ENCODE data around the gene ZNF558. TPM values are rescaled to one million over a fixed set of nuclear protein-coding genes. Genes with fewer than 3 reads are reported as not detected.

ZNF558 gene
- total RNA-seq, 4 donors from 2014 or later = 27.2 to 66.8 (median 36.6) TPM

- Histone ChIP-seq H3K27ac (no peak overlapping the region), H3K9me3 (no peaks in the 10 kb centered on the region), H3K4me1 (peaks cover 10% of the 10 kb centered on the region), H3K4me3 (no peak overlapping the region), H3K27me3 (no peaks in the 10 kb centered on the region), H3K36me3 (peaks cover 64% of the 10 kb centered on the region)
- DNase-seq (ENCODE audit: low spot score in 2 of 2) = no peak
- TF ChIP-seq EP300 (IDR thresholded peaks at IDR 0.05) (no peak), POLR2A (IDR thresholded peaks at IDR 0.05) (no peak), POLR2AphosphoS5 (IDR thresholded peaks at IDR 0.05) (no peak)
- TF ChIP-seq, protein P1, sequence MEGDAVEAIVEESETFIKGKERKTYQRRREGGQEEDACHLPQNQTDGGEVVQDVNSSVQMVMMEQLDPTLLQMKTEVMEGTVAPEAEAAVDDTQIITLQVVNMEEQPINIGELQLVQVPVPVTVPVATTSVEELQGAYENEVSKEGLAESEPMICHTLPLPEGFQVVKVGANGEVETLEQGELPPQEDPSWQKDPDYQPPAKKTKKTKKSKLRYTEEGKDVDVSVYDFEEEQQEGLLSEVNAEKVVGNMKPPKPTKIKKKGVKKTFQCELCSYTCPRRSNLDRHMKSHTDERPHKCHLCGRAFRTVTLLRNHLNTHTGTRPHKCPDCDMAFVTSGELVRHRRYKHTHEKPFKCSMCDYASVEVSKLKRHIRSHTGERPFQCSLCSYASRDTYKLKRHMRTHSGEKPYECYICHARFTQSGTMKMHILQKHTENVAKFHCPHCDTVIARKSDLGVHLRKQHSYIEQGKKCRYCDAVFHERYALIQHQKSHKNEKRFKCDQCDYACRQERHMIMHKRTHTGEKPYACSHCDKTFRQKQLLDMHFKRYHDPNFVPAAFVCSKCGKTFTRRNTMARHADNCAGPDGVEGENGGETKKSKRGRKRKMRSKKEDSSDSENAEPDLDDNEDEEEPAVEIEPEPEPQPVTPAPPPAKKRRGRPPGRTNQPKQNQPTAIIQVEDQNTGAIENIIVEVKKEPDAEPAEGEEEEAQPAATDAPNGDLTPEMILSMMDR (IDR thresholded peaks at IDR 0.05) = no peak
Observed at GRCh38 chr19:8827277-8827676, 4.8 kb downstream of the ZNF558 start.

GRCh38 chr19:8826371-8826770, 5.7 kb downstream of the ZNF558 start:
- TF ChIP-seq EP300 (IDR thresholded peaks at IDR 0.05) = no peak
- TF ChIP-seq POLR2A (IDR thresholded peaks at IDR 0.05) = no peak
- DNase-seq (ENCODE audit: low spot score in 2 of 2) = no peak
- H3K27ac ChIP-seq = no peak overlapping the region
- H3K27me3 ChIP-seq = no peaks in the 10 kb centered on the region
- H3K4me1 ChIP-seq = peaks cover 6% of the 10 kb centered on the region
- no peak overlapping the region for H3K4me3 ChIP-seq
- H3K36me3 ChIP-seq = peaks cover 73% of the 10 kb centered on the region
- WGBS = 91% methylated on average over 5 of the region's 5 CpGs
- peaks cover 1% of the 10 kb centered on the region for H3K9me3 ChIP-seq

DNA sequence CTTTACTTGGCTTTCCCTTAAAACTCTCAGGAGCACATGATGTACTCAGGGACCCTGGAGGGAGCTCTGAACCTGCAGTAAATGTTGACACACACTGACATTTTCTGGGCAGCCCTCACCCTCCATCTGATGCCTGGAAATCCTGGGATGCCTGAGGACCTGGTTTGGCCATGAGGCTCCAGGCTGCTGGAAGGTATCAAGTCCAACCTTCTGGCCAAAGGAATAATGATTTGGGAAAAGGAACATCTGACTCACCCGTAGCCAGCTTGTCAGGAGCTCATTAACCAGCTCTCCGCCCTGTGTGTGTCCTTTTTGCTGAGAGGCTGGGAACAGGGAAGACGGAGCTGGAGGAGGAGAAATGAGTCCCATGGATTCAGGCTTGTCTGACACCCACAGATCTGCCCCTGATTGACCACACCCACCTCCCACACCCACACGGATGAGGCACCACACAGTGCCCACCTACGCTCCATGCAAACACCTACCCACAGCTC, 10.3 kb downstream of the ZNF558 start:
- 97% methylated on average over 4 of the region's 5 CpGs for WGBS
- H3K27me3 ChIP-seq = no peaks in the 10 kb centered on the region
- peaks cover 21% of the 10 kb centered on the region for H3K9me3 ChIP-seq
- no peaks in the 10 kb centered on the region for H3K4me1 ChIP-seq
- no peak for DNase-seq (ENCODE audit: low spot score in 2 of 2)
- H3K36me3 ChIP-seq = peaks cover 97% of the 10 kb centered on the region
- no peak overlapping the region for H3K27ac ChIP-seq
- TF ChIP-seq POLR2AphosphoS5 (IDR thresholded peaks at IDR 0.05) = no peak
- TF ChIP-seq EP300 (IDR thresholded peaks at IDR 0.05) = peak; percentile 66
- H3K4me3 ChIP-seq = no peak overlapping the region

GRCh38 chr19:8820234-8820633, 11.9 kb downstream of the ZNF558 start:
- H3K9me3 ChIP-seq = peaks cover 35% of the 10 kb centered on the region
- peaks cover 100% of the 10 kb centered on the region for H3K36me3 ChIP-seq
- H3K27me3 ChIP-seq = no peaks in the 10 kb centered on the region
- no peaks in the 10 kb centered on the region for H3K4me1 ChIP-seq
- TF ChIP-seq, protein P1 (IDR thresholded peaks at IDR 0.05) = no peak
- TF ChIP-seq POLR2AphosphoS5 (IDR thresholded peaks at IDR 0.05) (no peak), POLR2A (IDR thresholded peaks at IDR 0.05) (no peak), EP300 (IDR thresholded peaks at IDR 0.05) (no peak)
- no peak overlapping the region for H3K27ac ChIP-seq
- no peak for DNase-seq (ENCODE audit: low spot score in 2 of 2)
- WGBS = 99% methylated on average over 3 of the region's 3 CpGs
- no peak overlapping the region for H3K4me3 ChIP-seq

DNA sequence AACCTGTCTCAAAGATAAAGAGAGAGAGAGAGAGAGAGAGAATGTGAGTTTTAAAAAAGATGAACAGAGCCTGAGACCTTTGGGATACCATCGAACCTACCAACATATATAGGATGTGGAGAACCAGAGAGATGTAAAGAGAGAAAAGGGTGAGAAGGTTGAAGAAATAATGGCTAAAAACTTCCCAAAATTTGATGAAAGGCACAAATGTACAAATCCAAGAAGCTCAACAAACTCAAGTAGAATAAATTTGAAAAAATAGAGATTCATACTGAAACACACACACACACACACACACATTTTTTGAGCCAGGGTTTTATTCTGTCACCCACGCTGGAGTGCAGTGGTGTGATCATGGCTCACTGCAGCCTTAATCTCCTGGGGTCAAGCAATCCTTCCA, 16.3 kb downstream of the ZNF558 start:
- H3K4me1 ChIP-seq = no peaks in the 10 kb centered on the region
- no peak overlapping the region for H3K4me3 ChIP-seq
- no peaks in the 10 kb centered on the region for H3K27me3 ChIP-seq
- 100% methylated on average over 2 of the region's 2 CpGs for WGBS
- no peak for DNase-seq (ENCODE audit: low spot score in 2 of 2)
- H3K36me3 ChIP-seq = peaks cover 100% of the 10 kb centered on the region
- no peak for TF ChIP-seq POLR2A (IDR thresholded peaks at IDR 0.05)
- TF ChIP-seq EP300 (IDR thresholded peaks at IDR 0.05) = no peak
- no peak for TF ChIP-seq POLR2AphosphoS5 (IDR thresholded peaks at IDR 0.05)
- TF ChIP-seq, protein P1 (IDR thresholded peaks at IDR 0.05) = no peak
- H3K9me3 ChIP-seq = peaks cover 72% of the 10 kb centered on the region
- H3K27ac ChIP-seq = no peak overlapping the region

DNA sequence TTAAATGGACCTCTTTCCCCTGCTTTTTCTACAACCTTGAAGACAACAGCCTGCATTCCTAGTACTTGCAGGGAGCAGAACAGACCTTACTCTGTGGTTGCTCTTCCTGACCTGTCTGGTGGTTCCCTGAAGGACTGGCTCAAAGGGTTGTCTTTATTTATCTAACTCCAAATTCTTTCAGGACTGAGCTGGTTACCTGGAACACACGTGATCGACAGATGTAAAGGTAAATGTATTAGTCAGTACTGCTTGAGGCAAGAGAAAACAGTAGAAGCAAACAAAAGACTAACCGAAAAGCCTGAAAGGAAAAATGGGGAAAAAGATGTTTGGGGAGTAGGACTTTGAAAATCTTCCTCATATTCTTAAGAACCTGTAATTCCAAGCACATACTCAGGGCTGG, 17.9 kb downstream of the ZNF558 start:
- Histone ChIP-seq H3K9me3 (peaks cover 78% of the 10 kb centered on the region), H3K4me3 (no peak overlapping the region), H3K36me3 (peaks cover 92% of the 10 kb centered on the region), H3K27me3 (no peaks in the 10 kb centered on the region), H3K4me1 (no peaks in the 10 kb centered on the region), H3K27ac (no peak overlapping the region)
- WGBS = 95% methylated on average over 3 of the region's 3 CpGs
- no peak for DNase-seq (ENCODE audit: low spot score in 2 of 2)
- TF ChIP-seq, protein P1 (IDR thresholded peaks at IDR 0.05) = no peak
- TF ChIP-seq EP300 (IDR thresholded peaks at IDR 0.05) (no peak), POLR2A (IDR thresholded peaks at IDR 0.05) (no peak), POLR2AphosphoS5 (IDR thresholded peaks at IDR 0.05) (no peak)

Measured in suprapubic skin (tissue), 4 donors.